Hematopoietic multipotent progenitor cell (in vitro differentiated cells): ENCODE data around the gene SCAMP5. TPM values are rescaled to one million over a fixed set of nuclear protein-coding genes. Genes with fewer than 3 reads are reported as not detected.

Experiments used
- DNase-seq, 3 donors: peaks; one replicate each; pipeline ENCODE4 v3.0.0-alpha.2; 2011 to 2015; ENCODE audit warnings: low read depth in 2 of 3, low spot score in 2 of 3
- total RNA-seq: library from RNA; depleted of rRNA; stranded (reverse); fragments of >200 nt; gene quantifications from one replicate; pipeline ENCODE4 v1.2.3, GENCODE V29; 2012

The SCAMP5 gene
- total RNA-seq, 1 donor, result 4.8 TPM

DNA sequence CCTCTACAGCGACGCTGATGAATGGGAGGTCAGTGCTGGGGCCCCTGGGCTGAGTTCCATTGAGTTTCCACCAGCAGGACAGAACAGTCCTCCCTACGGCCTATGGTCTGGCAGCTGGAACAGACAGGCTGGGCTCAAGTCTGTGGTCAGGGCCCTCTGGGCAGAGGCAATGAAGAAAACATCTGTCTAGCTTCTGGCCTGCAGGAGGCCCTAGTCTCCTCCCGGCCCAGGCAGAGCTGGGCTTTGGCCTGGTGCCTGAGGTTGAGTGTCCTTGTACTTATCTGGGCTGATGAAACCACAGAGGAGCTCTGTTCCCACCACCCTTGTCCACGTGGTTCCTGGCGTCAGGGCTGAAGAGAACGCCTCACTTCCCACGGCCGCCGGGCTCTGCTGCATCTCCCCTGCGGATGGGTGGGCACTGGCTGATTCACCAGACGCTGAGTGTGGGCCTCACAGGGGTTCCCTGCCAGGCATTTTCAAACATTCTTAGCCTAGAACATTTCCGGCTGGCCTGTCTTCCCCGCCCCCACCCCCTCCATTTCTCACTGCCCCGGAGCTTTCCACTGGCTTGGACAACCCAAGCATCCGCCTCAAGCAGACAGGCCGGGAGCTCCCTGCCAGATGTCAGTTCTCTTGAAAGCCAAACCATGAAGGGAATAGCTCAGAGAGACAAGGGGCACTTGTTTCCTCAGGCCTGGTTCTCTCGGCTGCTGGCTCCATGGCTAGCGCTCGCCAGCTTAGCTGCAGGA, 48.3 kb downstream of the SCAMP5 start:
- DNase-seq, result peak in 2 of 3 donors; percentile 97

DNA sequence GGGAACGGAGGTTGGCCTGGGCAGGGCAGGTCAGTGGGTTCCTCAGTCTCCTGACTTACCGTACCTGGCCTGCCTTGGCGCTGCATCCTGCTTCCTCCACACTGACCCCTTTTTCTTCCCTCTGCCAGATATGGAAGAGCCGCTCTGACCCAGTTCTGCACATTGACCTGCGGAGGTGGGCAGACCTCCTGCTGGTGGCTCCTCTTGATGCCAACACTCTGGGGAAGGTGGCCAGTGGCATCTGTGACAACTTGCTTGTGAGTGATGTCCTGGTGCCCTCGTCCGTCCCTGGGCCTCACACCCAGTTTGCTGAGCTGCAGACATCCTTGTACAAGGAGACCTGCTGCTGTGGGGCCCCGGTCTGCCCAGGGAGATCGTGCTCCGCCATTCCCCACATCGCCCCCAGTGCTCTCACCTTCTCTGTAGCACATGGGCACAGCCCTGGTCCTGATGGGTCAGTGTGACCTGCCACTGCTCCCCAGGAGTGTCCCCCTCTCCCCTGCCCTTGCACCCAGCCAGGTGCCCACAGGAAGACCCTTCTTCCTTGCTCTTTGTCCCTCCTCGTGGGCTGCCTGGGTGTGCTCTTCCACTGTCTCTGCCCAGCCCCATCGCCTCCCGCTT, 49.0 kb downstream of the SCAMP5 start:
- DNase-seq, result no peak

DNA sequence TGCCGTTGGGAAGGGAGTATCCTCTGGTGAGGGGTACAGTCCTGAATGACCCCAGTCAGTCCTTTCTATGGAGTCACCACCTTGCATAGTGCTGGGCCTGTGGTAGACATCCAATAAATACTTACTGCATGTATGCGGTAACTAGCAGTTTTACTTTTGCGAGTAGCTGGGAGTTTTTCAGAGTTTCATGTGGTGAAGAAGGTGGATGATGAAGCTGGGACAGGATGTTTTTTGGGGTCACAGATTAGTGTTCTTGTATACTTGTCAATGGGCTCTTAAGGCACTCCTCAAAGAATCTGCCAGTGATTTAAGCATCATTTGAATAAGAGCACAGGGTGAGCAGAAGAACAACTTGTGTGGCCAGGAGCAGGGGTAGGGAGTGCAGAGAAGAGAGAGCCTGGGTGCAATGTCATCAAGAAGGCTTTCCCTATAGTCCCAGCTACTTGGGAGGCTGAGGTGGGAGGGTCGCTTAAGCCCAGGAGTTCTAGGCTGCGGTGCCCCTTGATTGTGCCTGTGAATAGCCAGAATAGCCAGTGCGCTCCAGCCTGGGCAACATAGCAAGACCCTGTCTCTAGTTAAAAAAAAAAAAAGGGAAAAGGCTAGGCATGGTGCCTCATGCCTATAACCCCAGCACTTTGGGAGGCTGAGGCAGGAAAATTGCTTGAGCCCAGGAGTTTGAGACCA, 50.1 kb downstream of the SCAMP5 start:
- DNase-seq, result no peak

DNA sequence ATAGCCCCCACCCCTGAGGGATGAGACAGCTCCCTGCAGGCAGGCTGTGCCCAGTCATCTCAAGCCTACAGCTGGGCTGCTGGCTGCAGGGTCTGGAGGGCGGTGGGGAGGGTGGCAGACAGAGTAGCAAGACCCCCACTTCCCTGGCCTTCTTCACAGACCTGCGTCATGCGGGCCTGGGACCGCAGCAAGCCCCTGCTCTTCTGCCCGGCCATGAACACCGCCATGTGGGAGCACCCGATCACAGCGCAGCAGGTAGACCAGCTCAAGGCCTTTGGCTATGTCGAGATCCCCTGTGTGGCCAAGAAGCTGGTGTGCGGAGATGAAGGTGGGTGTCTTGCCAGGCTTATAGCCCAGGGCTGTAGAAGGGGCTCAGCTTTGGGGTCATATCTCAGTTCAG, 53.0 kb downstream of the SCAMP5 start:
- DNase-seq, result no peak

DNA sequence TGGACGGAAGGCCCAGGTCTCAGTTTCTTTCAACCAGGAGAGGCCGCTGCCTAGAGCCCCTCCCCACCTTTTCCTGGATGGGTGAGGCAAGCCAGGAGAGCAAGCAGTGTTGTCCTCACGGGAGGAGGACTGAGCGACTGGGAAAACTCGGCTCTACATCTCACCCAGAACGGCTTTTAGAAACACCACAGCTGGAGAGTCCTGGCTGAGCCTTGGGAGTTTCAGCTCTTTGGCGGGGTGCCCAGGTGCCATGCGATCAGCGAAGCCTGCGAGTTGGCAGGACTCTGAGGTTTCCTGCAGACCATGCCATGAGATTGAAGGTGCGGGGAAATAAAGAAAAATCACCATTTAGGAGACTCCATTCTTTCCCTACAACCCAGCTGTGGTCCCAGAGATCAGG, 54.0 kb downstream of the SCAMP5 start:
- peak in 1 of 3 donors; percentile 59 for DNase-seq

DNA sequence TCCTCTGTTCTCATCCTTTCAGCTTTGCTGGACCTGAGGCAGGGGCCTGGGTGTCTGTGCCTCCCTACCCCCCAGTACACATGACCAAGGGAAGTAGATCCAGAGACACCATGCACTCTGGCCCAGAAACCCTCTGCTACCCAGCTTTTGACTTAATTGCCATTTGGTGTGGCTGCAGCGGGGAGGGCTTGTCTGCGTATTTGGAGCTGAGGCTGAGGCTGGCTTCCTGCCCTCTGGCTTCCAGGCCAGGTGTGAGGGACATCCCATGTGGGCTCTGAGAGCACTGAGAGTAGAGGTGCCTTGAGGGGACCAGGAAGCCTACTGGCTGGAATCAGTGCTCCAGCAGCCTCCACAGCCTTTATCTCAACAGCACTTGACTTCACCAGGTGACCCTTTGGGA, 54.9 kb downstream of the SCAMP5 start:
- DNase-seq, result no peak

DNA sequence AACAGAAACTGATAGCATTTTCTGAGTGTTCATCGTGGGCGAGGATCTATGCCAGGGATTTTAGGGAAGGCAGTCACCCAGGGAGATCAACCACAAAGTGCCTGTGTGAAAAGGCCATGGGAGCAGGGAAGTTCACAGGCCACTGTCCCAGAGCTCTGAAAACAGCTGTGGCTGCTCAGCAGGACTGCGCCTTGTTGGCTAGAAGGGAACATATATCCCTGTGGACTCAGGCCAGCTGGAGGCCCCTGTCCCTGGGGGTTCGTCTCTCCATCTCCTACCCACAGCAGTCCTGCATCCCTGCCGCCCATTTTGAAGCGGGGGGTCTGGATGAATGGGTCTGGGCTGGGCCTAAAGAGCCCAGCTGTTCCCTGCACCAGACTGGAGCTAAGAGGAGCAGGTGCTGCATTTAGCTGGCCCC, 55.8 kb downstream of the SCAMP5 start:
- DNase-seq, result no peak

DNA sequence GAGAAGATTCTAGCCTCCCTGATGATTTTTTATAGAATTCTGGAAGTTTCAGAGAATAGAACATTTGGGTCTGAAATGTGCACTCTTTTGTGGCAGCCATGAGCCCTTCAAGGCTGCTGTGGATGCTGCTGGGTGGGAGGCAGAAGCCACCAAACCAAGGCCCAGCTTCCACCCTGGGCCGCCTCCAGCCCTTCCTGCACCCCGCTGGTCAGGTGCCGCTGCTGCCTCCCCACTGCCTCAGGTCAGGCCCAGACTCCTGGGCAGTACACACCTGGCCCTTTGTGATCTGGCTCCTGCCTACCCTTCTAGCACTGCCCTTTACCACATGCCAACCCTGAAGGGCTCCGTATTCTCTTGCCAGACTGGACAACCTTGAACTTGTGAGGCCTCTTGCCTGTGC, 56.3 kb downstream of the SCAMP5 start:
- DNase-seq, result no peak

DNA sequence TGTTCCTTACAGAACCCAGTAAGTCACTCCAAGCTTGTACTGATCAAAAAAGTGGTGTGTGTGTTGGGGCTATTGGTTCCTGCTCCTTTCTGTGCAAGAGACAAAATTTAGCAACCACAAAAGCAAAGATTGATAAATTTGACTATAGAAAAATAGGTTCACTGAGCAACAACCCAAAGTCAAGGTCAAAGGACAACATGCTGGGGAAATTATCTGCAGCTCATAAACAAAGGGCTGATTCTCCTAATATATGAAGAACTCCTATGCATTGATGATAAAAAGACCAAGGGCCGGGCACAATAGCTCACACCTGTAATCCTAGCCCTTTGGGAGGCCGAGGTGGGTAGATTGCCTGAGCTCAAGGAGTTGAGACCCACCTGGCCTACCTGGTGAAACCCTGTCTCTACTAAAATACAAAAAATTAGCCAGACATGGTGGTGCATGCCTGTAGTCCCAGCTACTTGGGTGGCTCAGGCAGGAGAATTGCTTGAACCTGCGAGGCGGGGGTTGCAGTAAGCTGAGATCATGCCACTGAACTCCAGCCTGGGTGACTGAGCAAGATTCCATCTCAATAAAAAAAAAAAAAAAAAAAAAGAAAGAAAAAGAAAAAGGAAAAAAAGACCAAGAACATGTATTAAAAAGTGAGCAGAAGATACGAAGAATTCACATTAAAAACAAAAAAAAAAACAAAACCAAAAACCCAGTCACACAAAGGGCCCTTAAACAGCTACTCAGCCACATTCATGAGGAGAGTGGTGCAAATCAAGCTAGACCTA, 57.8 kb downstream of the SCAMP5 start:
- DNase-seq, result no peak

DNA sequence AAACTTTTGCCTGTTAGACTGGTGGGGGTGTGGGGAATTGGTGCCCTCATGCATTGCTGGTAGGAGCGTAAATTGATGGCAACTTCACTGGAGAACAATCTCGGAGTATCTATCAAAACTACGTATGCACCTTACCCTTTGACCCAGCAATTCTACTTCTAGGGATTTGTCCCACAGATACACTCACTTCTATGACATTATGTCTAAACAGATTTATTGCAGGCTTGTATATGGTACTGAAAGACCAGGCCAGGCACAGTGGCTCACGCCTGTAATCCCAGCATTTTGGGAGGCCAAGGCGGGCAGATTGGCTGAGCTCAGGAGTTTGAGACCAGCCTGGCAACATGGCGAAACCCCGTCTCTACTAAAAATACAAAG, 58.4 kb downstream of the SCAMP5 start:
- no peak for DNase-seq

DNA sequence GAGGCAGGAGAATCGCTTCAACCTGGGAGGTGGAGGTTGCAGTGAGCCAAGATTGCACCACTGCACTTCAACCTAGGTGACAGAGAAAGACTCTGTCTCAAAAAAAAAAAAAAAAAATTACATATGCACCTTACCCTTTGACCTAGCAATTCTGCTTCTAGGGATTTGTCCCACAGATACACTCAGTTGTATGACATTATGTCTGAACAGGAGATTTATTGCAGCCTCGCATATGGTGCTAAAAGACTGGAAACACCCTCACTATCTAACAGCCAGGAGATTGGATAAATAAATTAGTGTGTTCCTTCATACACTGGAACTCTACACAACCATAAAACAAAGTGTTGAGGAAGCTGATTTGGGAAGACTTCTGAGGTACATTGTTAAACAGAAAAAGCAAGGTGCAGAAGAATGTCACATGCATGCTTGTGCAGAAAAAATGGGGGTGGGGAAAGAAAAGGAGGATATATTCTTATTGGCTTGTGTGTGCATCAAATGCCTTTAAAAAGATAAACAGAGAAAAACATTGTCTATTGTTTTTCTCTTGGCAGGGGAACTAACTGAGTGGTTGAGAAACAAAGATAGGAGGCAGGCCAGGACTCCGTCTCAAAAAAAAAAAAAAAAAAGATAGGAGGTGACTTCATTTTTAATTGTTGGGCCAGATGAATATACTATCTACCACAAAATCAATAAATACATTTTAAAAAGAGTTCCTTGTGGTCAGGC, 59.0 kb downstream of the SCAMP5 start:
- DNase-seq, result peak in 1 of 3 donors; percentile 34

DNA sequence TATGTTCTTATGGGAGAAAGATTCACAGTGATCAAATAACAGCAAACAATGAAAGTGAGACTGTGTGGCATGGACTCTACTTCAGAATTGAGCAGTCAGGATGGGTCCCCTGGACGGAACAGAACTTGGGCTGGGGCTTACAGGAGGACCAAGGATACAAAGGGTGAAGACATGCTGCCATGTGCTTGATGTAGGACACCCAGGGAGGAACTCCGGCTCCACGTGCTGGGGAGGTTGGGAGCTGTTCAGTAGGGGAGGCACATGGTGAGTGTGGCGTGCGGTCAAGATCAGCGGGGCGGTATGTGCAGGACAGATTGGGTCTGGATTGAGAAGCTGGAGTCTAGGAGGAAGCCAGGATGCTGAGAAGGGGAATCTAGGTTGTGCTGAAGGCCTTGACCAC, 60.7 kb downstream of the SCAMP5 start:
- DNase-seq, result no peak

DNA sequence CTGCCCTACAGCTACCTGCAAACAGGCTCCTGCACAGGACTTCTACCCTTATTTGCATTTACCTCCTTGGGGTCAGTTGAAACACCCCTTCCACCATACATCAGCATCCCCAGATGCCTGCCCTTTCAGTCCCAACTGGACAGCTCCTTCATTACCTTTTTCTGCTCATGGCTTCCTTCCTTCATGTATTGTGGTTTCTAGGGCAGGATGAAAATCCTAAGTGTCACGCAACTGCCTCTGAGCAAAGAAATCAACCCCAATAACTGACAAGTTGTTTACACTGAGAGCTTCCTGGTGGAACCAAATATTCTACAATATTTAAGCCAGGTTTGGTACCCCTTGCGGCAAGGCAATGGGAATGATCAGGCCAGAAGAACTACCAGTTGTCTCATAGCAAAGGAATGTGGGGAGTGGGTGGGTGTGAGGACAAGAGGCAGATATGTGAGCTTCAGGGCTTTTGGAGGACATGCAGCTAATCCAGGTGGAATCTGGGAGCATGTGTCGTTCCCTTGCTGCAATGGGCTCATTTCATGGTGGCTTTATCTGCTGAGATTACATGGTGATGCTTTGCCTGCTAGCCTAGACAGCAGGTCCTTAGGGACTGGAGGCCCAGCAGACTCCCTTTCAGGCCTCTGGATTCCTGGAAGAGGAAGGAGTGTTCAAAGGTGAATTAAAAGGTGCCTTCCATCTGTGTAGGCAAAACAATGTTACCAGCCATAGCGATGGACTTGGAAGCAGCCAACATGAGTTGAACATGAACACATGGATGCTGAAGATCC, 63.0 kb downstream of the SCAMP5 start:
- DNase-seq, result no peak

DNA sequence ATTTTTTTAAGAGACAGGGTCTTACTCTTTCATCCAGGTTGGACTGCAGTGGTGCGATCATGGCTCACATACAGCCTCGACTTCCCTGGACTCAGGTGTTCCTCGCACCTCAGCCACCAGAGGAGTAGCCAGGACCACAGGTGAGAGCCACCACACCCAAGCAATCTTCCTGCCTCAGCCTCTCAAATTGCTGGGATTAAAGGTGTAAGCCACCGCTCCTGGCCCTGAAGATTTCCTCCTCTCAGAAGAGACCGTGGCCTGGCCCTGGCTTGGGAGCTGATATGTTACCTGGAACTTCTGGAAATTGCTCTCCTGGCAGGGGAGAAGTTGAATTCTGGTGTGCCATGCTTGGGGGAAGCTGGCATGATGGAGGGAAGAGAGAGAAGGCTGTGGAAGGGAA, 64.2 kb downstream of the SCAMP5 start:
- DNase-seq, result no peak

DNA sequence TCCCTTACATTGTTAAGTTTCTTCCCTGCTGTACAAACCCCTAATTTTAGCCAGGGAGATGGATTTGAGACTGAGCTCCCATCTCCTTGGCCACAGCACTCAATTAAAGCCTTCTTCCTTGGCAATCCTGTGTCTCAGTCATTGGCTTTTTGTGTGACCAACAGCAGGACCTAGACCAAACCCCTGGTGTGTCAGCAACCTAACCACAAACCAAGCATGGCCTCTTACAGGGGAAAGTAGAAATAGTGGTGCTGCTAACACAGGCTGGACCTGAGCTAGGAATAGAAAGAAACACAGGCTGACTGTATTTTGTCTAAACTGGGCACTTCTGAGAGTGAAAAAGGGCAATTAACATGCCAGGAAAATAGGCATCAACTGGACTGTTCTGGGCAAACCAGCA, 65.9 kb downstream of the SCAMP5 start:
- peak in 2 of 3 donors; percentile 59 to 60 for DNase-seq

DNA sequence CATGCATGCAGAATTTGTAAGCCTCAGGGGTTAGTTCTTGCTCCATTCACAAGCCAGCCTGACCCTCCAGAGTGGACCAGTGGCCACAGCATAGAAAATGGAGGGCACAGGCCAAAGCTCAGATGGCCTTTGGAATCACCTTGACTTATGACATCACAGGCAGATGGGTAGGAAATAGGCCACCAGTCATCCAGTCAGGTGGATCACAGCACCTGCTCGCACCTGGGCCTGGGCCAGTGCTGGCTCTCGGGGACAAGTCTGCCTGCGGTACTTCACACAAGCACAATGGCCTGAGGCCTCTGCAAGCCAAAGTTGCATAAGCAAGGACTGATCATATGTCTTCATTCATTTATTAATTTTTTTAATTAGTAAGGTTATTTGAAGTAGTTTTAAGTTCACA, 67.3 kb downstream of the SCAMP5 start:
- no peak for DNase-seq

DNA sequence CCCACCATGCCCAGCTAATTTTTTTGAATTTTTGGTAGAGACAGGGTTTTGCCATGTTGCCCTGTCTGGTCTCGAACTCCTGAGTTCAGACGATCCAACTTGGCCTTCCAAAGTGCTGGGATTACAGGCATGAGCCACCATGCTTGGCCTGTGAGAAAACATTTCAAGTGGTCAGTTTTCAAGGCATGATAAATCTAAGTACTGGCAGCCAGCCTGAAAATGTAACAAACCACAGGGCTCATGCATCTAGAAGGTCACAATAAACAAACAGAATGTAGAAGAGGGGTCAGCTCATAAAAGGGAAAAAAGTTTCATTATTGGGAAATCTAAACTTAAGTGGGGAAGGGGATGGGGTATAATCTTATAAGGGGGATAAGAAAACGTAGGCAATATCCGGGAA, 68.0 kb downstream of the SCAMP5 start:
- DNase-seq, result no peak

DNA sequence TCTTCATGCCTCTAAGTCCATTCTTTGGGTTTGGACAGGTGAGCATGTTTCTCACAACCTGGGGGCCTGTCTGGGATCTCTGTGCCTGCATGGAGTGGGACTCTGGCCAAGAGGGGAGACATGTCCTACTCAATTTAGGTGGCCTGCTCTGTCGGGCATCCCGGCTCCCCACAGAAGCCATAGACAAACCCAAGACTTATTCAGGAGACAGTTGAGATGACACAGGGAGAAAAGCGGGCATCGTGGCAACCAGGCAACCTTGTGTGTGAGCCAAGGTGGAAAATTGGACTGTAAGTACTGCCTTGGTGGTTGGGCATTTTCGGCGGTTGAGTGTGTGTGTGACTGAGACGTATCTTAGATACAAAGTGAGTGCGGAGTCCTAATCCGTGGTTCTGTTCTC, 68.5 kb downstream of the SCAMP5 start:
- no peak for DNase-seq

DNA sequence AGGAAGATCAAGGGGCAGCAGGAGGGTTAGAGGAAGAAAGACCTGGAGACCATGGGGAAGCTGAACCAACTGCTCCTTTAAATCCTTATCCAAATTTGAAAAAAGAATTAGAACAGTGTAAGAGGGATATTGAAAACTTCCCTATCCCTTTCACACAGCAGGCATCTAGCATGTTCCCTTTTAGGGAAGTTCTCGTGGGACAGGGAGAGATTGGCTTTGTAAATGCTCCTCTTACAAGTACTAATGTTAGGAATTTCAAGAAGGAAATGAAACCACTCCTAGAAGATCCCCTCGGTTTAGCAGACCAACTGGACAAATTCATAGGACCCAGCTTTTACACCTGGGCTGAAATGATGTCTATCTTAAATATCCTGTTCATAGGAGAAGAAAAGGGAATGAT, 69.5 kb downstream of the SCAMP5 start:
- no peak for DNase-seq

DNA sequence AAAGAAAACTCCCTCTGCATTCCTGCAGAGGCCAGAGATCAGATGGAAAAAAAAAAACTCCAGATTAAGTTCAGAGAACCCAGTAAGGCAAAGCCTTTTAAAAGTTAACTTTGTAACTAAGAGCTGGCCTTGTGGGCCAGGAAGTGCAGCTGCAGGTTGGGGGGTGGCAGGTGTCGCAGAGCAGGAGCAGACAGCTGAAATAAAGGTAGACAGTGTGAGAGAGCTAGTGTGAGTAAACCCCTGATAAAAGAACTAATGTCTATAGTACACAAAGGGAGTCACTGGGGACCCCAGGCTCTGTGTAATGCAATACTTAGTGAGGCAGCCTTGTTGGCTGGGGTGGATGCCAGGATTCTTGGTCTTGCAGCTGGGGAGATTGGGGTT, 70.1 kb downstream of the SCAMP5 start:
- no peak for DNase-seq
